ENCODE results near the gene MAP3K4.

Gene MAP3K4

GRCh38 chr6:161009991-161010390 lies 18.4 kb downstream of the MAP3K4 start:
- TF ChIP-seq PATZ1 (CRISPR knock-in tag; IDR thresholded peaks at IDR 0.05; ENCODE audit: borderline replicate concordance) (no peak), CSDC2 (CRISPR knock-in tag; IDR thresholded peaks at IDR 0.05) (no peak), CREB5 (CRISPR knock-in tag; IDR thresholded peaks at IDR 0.05; ENCODE audit: low read depth) (no peak), PPARA (CRISPR knock-in tag; IDR thresholded peaks at IDR 0.05; ENCODE audit: borderline replicate concordance) (no peak), ZNF565 (CRISPR knock-in tag; conservative IDR thresholded peaks at IDR 0.05; ENCODE audit: low read depth) (no peak), GLIS3 (CRISPR knock-in tag; IDR thresholded peaks at IDR 0.05) (no peak), ZC3H10 (CRISPR knock-in tag; IDR thresholded peaks at IDR 0.05) (no peak), TOX (CRISPR knock-in tag; IDR thresholded peaks at IDR 0.05; ENCODE audit: borderline replicate concordance) (no peak), SNAI2 (CRISPR knock-in tag; IDR thresholded peaks at IDR 0.05) (no peak), TCF4 (CRISPR knock-in tag; IDR thresholded peaks at IDR 0.05; ENCODE audit: borderline replicate concordance) (no peak), ISL1 (CRISPR knock-in tag; IDR thresholded peaks at IDR 0.05) (no peak), ZNF8 (CRISPR knock-in tag; IDR thresholded peaks at IDR 0.05) (no peak), ARNTL (CRISPR knock-in tag; IDR thresholded peaks at IDR 0.05; ENCODE audit: borderline replicate concordance, low read depth) (no peak)
- ATAC-seq, result no peak

- TF ChIP-seq CSRNP3 (CRISPR knock-in tag; IDR thresholded peaks at IDR 0.05), result no peak
- no peak for TF ChIP-seq TCF4 (CRISPR knock-in tag; IDR thresholded peaks at IDR 0.05; ENCODE audit: borderline replicate concordance)
- TF ChIP-seq ZFP3 (CRISPR knock-in tag; IDR thresholded peaks at IDR 0.05), result no peak
- TF ChIP-seq TSHZ2 (CRISPR knock-in tag; IDR thresholded peaks at IDR 0.05), result no peak
- no peak for TF ChIP-seq ZFP30 (CRISPR knock-in tag; IDR thresholded peaks at IDR 0.05)
- no peak for TF ChIP-seq PPARA (CRISPR knock-in tag; IDR thresholded peaks at IDR 0.05; ENCODE audit: borderline replicate concordance)
- no peak for TF ChIP-seq ESRRG (CRISPR knock-in tag; IDR thresholded peaks at IDR 0.05)
- no peak for TF ChIP-seq GLIS3 (CRISPR knock-in tag; IDR thresholded peaks at IDR 0.05)
- no peak for TF ChIP-seq ISL1 (CRISPR knock-in tag; IDR thresholded peaks at IDR 0.05)
- TF ChIP-seq ZNF565 (CRISPR knock-in tag; conservative IDR thresholded peaks at IDR 0.05; ENCODE audit: low read depth), result no peak
- TF ChIP-seq TOX (CRISPR knock-in tag; IDR thresholded peaks at IDR 0.05; ENCODE audit: borderline replicate concordance), result no peak
- TF ChIP-seq ZNF70 (CRISPR knock-in tag; IDR thresholded peaks at IDR 0.05), result no peak
- TF ChIP-seq CSDC2 (CRISPR knock-in tag; IDR thresholded peaks at IDR 0.05), result no peak
- no peak for TF ChIP-seq ARNTL (CRISPR knock-in tag; IDR thresholded peaks at IDR 0.05; ENCODE audit: borderline replicate concordance, low read depth)
- TF ChIP-seq ZNF8 (CRISPR knock-in tag; IDR thresholded peaks at IDR 0.05), result no peak
- TF ChIP-seq OSR1 (CRISPR knock-in tag; IDR thresholded peaks at IDR 0.05), result no peak
- TF ChIP-seq POU6F1 (CRISPR knock-in tag; IDR thresholded peaks at IDR 0.05; ENCODE audit: borderline replicate concordance, low read depth), result no peak
Measured at GRCh38 chr6:161010418-161010817, 18.8 kb downstream of the MAP3K4 start.

More at GRCh38 chr6:161010418-161010817, 18.8 kb downstream of the MAP3K4 start:
- no peak for ATAC-seq
